ENCODE data around the gene CTBP2.

DNA sequence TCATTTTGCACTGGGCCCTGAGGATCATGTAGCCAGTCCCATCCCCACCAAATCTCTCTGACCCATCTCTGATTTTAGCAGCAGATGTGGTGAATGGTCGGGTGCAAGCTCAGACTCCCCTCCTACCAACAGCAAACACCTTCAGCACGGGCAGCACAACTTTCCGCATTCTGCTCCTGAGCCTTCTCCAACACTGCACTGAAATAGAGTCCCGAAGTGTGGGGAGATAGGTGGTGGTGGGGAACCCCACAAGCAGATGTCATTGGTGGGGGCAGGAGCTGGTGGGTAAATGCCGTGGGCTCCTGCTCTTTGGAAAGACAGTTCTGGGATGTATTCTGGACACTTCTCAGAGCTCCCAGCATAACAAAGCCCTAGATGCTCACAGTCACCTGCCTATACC is 9.6 kb upstream of the CTBP2 start:
- TF ChIP-seq, protein P1, sequence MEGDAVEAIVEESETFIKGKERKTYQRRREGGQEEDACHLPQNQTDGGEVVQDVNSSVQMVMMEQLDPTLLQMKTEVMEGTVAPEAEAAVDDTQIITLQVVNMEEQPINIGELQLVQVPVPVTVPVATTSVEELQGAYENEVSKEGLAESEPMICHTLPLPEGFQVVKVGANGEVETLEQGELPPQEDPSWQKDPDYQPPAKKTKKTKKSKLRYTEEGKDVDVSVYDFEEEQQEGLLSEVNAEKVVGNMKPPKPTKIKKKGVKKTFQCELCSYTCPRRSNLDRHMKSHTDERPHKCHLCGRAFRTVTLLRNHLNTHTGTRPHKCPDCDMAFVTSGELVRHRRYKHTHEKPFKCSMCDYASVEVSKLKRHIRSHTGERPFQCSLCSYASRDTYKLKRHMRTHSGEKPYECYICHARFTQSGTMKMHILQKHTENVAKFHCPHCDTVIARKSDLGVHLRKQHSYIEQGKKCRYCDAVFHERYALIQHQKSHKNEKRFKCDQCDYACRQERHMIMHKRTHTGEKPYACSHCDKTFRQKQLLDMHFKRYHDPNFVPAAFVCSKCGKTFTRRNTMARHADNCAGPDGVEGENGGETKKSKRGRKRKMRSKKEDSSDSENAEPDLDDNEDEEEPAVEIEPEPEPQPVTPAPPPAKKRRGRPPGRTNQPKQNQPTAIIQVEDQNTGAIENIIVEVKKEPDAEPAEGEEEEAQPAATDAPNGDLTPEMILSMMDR (IDR thresholded peaks at IDR 0.05): no peak
- TF ChIP-seq POLR2A (IDR thresholded peaks at IDR 0.05): no peak

Measured in right lobe of liver (tissue), 4 donors.